ENCODE results near the gene ALDOB. TPM values are rescaled to one million over a fixed set of nuclear protein-coding genes. Genes with fewer than 3 reads are reported as not detected.

ALDOB gene
- total RNA-seq, 1 experiment from 2014 or later = 1.2 TPM

GRCh38 chr9:101381118-101381517 is 54.5 kb downstream of the ALDOB start:
- Histone ChIP-seq H3K9ac (ENCODE audit: low read length) (no peak overlapping the region), H3K36me3 (ENCODE audit: control insufficient read depth in 1 of 2, insufficient read depth in 2 of 2, low read length in 2 of 2) (no peaks in the 10 kb centered on the region), H3K27me3 (ENCODE audit: insufficient read depth, low read length) (no peaks in the 10 kb centered on the region), H3K4me3 (replicated peaks in 1 of 2; ENCODE audit: low read depth in 1 of 2, low read length in 2 of 2) (no peak overlapping the region), H3K4me2 (ENCODE audit: low read length) (no peak overlapping the region), H3K27ac (ENCODE audit: low read depth, low read length) (no peak overlapping the region), H3K4me1 (ENCODE audit: control insufficient read depth in 1 of 2, insufficient read depth in 2 of 2, low read length in 2 of 2) (no peaks in the 10 kb centered on the region), H3K79me2 (ENCODE audit: insufficient read depth, low read length) (no peaks in the 10 kb centered on the region), H2AFZ (ENCODE audit: low read depth, low read length, poor library complexity, severe bottlenecking) (no peak overlapping the region), H3K9me2 (ENCODE audit: insufficient read depth) (no peaks in the 10 kb centered on the region), H4K20me1 (ENCODE audit: insufficient read depth) (no peaks in the 10 kb centered on the region), H3K9me3 (ENCODE audit: control insufficient read depth in 1 of 2, insufficient read depth in 1 of 2, low read depth in 1 of 2, low read length in 2 of 2) (no peaks in the 10 kb centered on the region)
- ATAC-seq = no peak
- no peak for DNase-seq (ENCODE audit: low read depth, low spot score)
- no peak for TF ChIP-seq CEBPB (IDR thresholded peaks at IDR 0.05; ENCODE audit: low read depth)
- no peak for TF ChIP-seq EZH2 (IDR thresholded peaks at IDR 0.05)
- no peak for TF ChIP-seq ATF3 (IDR thresholded peaks at IDR 0.05)
- no peak for TF ChIP-seq SIN3A (IDR thresholded peaks at IDR 0.05; ENCODE audit: low read depth)
- TF ChIP-seq JUND (IDR thresholded peaks at IDR 0.05) = no peak
- TF ChIP-seq YY1 (IDR thresholded peaks at IDR 0.05; ENCODE audit: extremely low read depth, insufficient replicate concordance, low read depth, low read length) = no peak
- no peak for TF ChIP-seq EGR1 (IDR thresholded peaks at IDR 0.05; ENCODE audit: low read depth)
- ChIA-PET POLR2A (interaction anchor here (1.1 kb wide), 1 partner anchor 17 kb away, joined by 3 read pairs; the partner anchor contains the start of genes MRPL50 and ZNF189), RAD21 (ENCODE audit: low non-redundant PET in 1 of 2, low total read pairs in 2 of 2, uncharacterized antibody in 2 of 2, unreplicated experiment in 2 of 2) (no interaction called here), CTCF (interaction anchor here (1.3 kb wide), 1 partner anchor 7 kb away, joined by 4 read pairs; no protein-coding TSS in a partner anchor)
- intact Hi-C loops (cut with micrococcal nuclease) = no loop called here
- no TSS peak for BruUV-seq (replicated peaks)

GRCh38 chr9:101380295-101380694 is 55.3 kb downstream of the ALDOB start:
- Histone ChIP-seq H3K27ac (ENCODE audit: low read depth, low read length) (no peak overlapping the region), H2AFZ (ENCODE audit: low read depth, low read length, poor library complexity, severe bottlenecking) (no peak overlapping the region), H3K4me1 (ENCODE audit: control insufficient read depth in 1 of 2, insufficient read depth in 2 of 2, low read length in 2 of 2) (no peaks in the 10 kb centered on the region), H3K4me2 (ENCODE audit: low read length) (no peak overlapping the region), H3K36me3 (ENCODE audit: control insufficient read depth in 1 of 2, insufficient read depth in 2 of 2, low read length in 2 of 2) (no peaks in the 10 kb centered on the region), H3K9me3 (ENCODE audit: control insufficient read depth in 1 of 2, insufficient read depth in 1 of 2, low read depth in 1 of 2, low read length in 2 of 2) (no peaks in the 10 kb centered on the region), H3K9ac (ENCODE audit: low read length) (no peak overlapping the region), H4K20me1 (ENCODE audit: insufficient read depth) (no peaks in the 10 kb centered on the region), H3K79me2 (ENCODE audit: insufficient read depth, low read length) (no peaks in the 10 kb centered on the region), H3K27me3 (ENCODE audit: insufficient read depth, low read length) (no peaks in the 10 kb centered on the region), H3K9me2 (ENCODE audit: insufficient read depth) (no peaks in the 10 kb centered on the region), H3K4me3 (replicated peaks in 1 of 2; ENCODE audit: low read depth in 1 of 2, low read length in 2 of 2) (no peak overlapping the region)
- ChIA-PET RAD21 (ENCODE audit: low non-redundant PET in 1 of 2, low total read pairs in 2 of 2, uncharacterized antibody in 2 of 2, unreplicated experiment in 2 of 2) (no interaction called here), POLR2A (interaction anchor here (1.1 kb wide), 1 partner anchor 18 kb away, joined by 3 read pairs; the partner anchor contains the start of genes MRPL50 and ZNF189), CTCF (interaction anchor here (1.3 kb wide), 1 partner anchor 8 kb away, joined by 4 read pairs; no protein-coding TSS in a partner anchor)
- intact Hi-C loops (cut with micrococcal nuclease) = no loop called here
- no peak for DNase-seq (ENCODE audit: low read depth, low spot score)
- ATAC-seq = no peak
- BruUV-seq (replicated peaks) = no TSS peak
- no peak for TF ChIP-seq SP1 (IDR thresholded peaks at IDR 0.05; ENCODE audit: low read depth)
- TF ChIP-seq EZH2 (IDR thresholded peaks at IDR 0.05) = no peak
- TF ChIP-seq POLR2AphosphoS5 (IDR thresholded peaks at IDR 0.05; ENCODE audit: low read depth, low read length) = no peak
- TF ChIP-seq EGR1 (IDR thresholded peaks at IDR 0.05; ENCODE audit: low read depth) = no peak
- no peak for TF ChIP-seq YY1 (IDR thresholded peaks at IDR 0.05; ENCODE audit: extremely low read depth, insufficient replicate concordance, low read depth, low read length)
- TF ChIP-seq ZFX (IDR thresholded peaks at IDR 0.05) = no peak
- no peak for TF ChIP-seq CTCF (IDR thresholded peaks at IDR 0.05 in 2 of 3, conservative IDR thresholded peaks at IDR 0.05 in 1 of 3; ENCODE audit: borderline replicate concordance in 1 of 3, insufficient read depth in 1 of 3, low read depth in 2 of 3, low read length in 2 of 3)
- TF ChIP-seq CBX3 (IDR thresholded peaks at IDR 0.05; ENCODE audit: low read depth) = no peak
- TF ChIP-seq, protein P1, sequence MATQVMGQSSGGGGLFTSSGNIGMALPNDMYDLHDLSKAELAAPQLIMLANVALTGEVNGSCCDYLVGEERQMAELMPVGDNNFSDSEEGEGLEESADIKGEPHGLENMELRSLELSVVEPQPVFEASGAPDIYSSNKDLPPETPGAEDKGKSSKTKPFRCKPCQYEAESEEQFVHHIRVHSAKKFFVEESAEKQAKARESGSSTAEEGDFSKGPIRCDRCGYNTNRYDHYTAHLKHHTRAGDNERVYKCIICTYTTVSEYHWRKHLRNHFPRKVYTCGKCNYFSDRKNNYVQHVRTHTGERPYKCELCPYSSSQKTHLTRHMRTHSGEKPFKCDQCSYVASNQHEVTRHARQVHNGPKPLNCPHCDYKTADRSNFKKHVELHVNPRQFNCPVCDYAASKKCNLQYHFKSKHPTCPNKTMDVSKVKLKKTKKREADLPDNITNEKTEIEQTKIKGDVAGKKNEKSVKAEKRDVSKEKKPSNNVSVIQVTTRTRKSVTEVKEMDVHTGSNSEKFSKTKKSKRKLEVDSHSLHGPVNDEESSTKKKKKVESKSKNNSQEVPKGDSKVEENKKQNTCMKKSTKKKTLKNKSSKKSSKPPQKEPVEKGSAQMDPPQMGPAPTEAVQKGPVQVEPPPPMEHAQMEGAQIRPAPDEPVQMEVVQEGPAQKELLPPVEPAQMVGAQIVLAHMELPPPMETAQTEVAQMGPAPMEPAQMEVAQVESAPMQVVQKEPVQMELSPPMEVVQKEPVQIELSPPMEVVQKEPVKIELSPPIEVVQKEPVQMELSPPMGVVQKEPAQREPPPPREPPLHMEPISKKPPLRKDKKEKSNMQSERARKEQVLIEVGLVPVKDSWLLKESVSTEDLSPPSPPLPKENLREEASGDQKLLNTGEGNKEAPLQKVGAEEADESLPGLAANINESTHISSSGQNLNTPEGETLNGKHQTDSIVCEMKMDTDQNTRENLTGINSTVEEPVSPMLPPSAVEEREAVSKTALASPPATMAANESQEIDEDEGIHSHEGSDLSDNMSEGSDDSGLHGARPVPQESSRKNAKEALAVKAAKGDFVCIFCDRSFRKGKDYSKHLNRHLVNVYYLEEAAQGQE (IDR thresholded peaks at IDR 0.05; ENCODE audit: low read depth) = no peak
- no peak for TF ChIP-seq TCF7L2 (IDR thresholded peaks at IDR 0.05; ENCODE audit: borderline replicate concordance, extremely low read depth, insufficient read depth, insufficient read length)
- no peak for TF ChIP-seq FOSL1 (IDR thresholded peaks at IDR 0.05; ENCODE audit: low read depth)
- no peak for TF ChIP-seq POLR2A (IDR thresholded peaks at IDR 0.05; ENCODE audit: borderline replicate concordance, extremely low read depth, insufficient read depth, insufficient read length)
- TF ChIP-seq ELF1 (IDR thresholded peaks at IDR 0.05; ENCODE audit: borderline replicate concordance, low read depth) = no peak
